DOHH2 (cell line): Measurements from ENCODE around the gene LRRN4CL.

ENCODE experiments used
- H3F3A ChIP-seq: fragments of 200-600 bp; sonication (generic), shearing (Covaris generic); 2 replicates; pipeline ENCODE4 v1.6.0; 2016; ENCODE audit warnings: antibody characterized with exemption, mild to moderate bottlenecking; ENCODE audit not compliant: control insufficient read depth, insufficient read depth
- H3K27ac ChIP-seq: fragments of 200-600 bp; sonication (generic); 2 replicates; pipeline ENCODE4 v1.5.1; 2014; ENCODE audit warnings: low read depth, mild to moderate bottlenecking, low read length, moderate library complexity
- H3K27me3 ChIP-seq: fragments of 200-600 bp; sonication (generic); 2 replicates; pipeline ENCODE4 v1.6.1; 2014; ENCODE audit warnings: mild to moderate bottlenecking, low read length, mixed read lengths; ENCODE audit not compliant: control insufficient read depth
- H3K36me3 ChIP-seq: fragments of 200-600 bp; sonication (generic); 2 replicates; pipeline ENCODE4 v1.6.1; 2014; ENCODE audit warnings: mild to moderate bottlenecking, low read length, moderate library complexity, mixed read lengths; ENCODE audit not compliant: control insufficient read depth
- H3K4me1 ChIP-seq: fragments of 200-600 bp; sonication (generic); 2 replicates; pipeline ENCODE4 v1.6.1; 2014; ENCODE audit warnings: mild to moderate bottlenecking, low read length, mixed read lengths; ENCODE audit not compliant: control insufficient read depth
- H3K4me2 ChIP-seq: fragments of 200-600 bp; sonication (generic); 2 replicates; pipeline ENCODE4 v1.6.0; 2014; ENCODE audit warnings: mild to moderate bottlenecking, low read length, moderate library complexity
- H3K4me3 ChIP-seq: fragments of 200-600 bp; sonication (generic); 2 replicates; pipeline ENCODE4 v1.5.1; 2014; ENCODE audit warnings: mild to moderate bottlenecking, low read length, mixed read lengths
- H3K79me2 ChIP-seq: fragments of 200-600 bp; sonication (generic); 2 replicates; pipeline ENCODE4 v1.6.1; 2014; ENCODE audit warnings: mild to moderate bottlenecking, low read length, mixed read lengths; ENCODE audit not compliant: control insufficient read depth
- H3K9me2 ChIP-seq: fragments of 200-600 bp; sonication (generic); replicated peaks from 2 replicates; pipeline ENCODE4 v1.6.1; 2014; ENCODE audit warnings: mild to moderate bottlenecking, low read length, mixed read lengths; ENCODE audit not compliant: control insufficient read depth
- H3K9me3 ChIP-seq: fragments of 200-600 bp; sonication (generic); 2 replicates; pipeline ENCODE4 v1.6.1; 2014; ENCODE audit warnings: antibody characterized with exemption, low read length, mixed read lengths; ENCODE audit not compliant: control insufficient read depth, insufficient read depth
- H4K20me1 ChIP-seq: fragments of 200-600 bp; sonication (generic); 2 replicates; pipeline ENCODE4 v1.6.0; 2014; ENCODE audit warnings: low read depth, mild to moderate bottlenecking, antibody characterized with exemption, low read length, moderate library complexity; ENCODE audit not compliant: control insufficient read depth, insufficient read depth
- EZH2phosphoT487 ChIP-seq: fragments of 200-600 bp; sonication (generic); IDR thresholded peaks from 2 replicates; pipeline ENCODE4 v1.6.1; 2017; ENCODE audit warnings: borderline replicate concordance, mild to moderate bottlenecking, antibody characterized with exemption, low read length, moderate library complexity, mixed read lengths
- TF ChIP-seq, protein P1 (sequence below): fragments of 200-600 bp; sonication (generic); IDR thresholded peaks from one replicate; pipeline ENCODE4 v1.5.1; 2014; ENCODE audit warnings: antibody characterized with exemption, mild to moderate bottlenecking, low read depth, low read length; ENCODE audit not compliant: poor library complexity, severe bottlenecking

Gene LRRN4CL

DNA sequence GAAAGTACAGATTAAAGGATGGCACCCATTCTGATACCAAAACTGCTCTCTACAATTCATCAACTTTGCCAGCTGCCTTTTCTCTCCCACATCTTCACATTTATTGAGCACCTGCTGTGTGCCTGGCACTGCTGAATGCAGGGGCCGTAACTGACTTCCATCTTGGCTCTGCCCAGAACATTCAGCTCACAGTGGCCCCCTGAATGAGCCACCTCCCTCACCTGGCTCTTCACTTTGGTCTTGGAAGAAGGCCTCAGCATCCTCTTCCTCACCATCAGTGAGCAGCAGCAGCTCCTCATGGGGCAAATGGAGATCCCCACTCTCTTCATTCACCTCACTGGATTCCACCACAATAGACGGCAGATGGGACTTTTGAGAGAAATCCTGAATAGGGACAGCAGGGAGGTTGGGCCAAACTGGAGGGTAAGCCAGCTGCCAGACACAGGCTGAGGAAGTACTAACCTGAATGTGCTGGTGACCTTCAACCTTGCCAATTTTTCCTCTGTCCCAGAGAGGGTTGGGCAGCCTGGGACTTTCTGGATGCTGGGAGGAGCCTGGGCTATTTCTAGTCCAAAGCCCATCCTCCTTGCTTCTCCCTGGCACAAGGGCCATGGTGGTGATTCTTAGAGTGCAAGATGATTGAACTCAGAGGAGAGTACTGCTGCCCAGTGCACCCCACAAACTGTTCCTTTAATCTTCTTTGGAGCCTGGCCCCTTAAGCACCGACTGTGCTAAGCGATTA lies 19.7 kb downstream of the LRRN4CL start:
- H3F3A ChIP-seq = peaks cover 55% of the 10 kb centered on the region
- peak overlapping the region; percentile 99 for H3K4me2 ChIP-seq

DNA sequence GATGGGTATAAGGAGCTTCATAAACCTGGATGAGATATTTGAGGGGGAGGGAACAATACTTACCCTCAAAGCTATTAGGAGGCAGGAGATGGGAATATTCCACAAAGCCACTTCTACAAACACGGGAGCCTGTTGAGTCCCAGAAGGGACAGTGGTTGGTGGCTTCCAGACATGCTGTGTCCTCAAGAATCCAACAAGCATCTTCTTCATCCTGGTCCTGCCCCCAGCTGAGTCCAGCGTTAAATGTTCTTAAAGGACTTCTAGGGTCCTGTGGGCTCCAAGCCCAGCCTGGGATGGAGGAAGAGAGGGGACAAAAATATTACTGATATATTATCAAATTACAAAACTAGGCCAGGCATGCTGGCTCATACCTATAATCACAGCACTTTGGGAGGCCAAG lies 21.9 kb downstream of the LRRN4CL start:
- peaks cover 87% of the 10 kb centered on the region for H3K79me2 ChIP-seq
- TF ChIP-seq EZH2phosphoT487 = no peak
- TF ChIP-seq, protein P1, sequence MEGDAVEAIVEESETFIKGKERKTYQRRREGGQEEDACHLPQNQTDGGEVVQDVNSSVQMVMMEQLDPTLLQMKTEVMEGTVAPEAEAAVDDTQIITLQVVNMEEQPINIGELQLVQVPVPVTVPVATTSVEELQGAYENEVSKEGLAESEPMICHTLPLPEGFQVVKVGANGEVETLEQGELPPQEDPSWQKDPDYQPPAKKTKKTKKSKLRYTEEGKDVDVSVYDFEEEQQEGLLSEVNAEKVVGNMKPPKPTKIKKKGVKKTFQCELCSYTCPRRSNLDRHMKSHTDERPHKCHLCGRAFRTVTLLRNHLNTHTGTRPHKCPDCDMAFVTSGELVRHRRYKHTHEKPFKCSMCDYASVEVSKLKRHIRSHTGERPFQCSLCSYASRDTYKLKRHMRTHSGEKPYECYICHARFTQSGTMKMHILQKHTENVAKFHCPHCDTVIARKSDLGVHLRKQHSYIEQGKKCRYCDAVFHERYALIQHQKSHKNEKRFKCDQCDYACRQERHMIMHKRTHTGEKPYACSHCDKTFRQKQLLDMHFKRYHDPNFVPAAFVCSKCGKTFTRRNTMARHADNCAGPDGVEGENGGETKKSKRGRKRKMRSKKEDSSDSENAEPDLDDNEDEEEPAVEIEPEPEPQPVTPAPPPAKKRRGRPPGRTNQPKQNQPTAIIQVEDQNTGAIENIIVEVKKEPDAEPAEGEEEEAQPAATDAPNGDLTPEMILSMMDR = no peak
- H3K9me2 ChIP-seq = no peaks in the 10 kb centered on the region
- peaks cover 52% of the 10 kb centered on the region for H3F3A ChIP-seq
- H3K36me3 ChIP-seq = peaks cover 74% of the 10 kb centered on the region
- peak overlapping the region; percentile 92 for H3K27ac ChIP-seq
- H3K4me3 ChIP-seq = peak overlapping the region; percentile 98
- peaks cover 12% of the 10 kb centered on the region for H4K20me1 ChIP-seq
- H3K27me3 ChIP-seq = no peaks in the 10 kb centered on the region
- H3K4me1 ChIP-seq = peaks cover 54% of the 10 kb centered on the region
- peak overlapping the region; percentile 99 for H3K4me2 ChIP-seq
- no peaks in the 10 kb centered on the region for H3K9me3 ChIP-seq

More for the DNA sequence above, 19.7 kb downstream of the LRRN4CL start:
- Histone ChIP-seq H3K79me2 (peaks cover 89% of the 10 kb centered on the region), H3K9me2 (no peaks in the 10 kb centered on the region), H3K4me1 (peaks cover 65% of the 10 kb centered on the region), H3K36me3 (peaks cover 82% of the 10 kb centered on the region), H3K27ac (peak overlapping the region; percentile 92), H4K20me1 (peaks cover 12% of the 10 kb centered on the region), H3K9me3 (no peaks in the 10 kb centered on the region), H3K27me3 (no peaks in the 10 kb centered on the region), H3K4me3 (peak overlapping the region; percentile 95)
- TF ChIP-seq EZH2phosphoT487 = no peak
- TF ChIP-seq, protein P1 = no peak

DNA sequence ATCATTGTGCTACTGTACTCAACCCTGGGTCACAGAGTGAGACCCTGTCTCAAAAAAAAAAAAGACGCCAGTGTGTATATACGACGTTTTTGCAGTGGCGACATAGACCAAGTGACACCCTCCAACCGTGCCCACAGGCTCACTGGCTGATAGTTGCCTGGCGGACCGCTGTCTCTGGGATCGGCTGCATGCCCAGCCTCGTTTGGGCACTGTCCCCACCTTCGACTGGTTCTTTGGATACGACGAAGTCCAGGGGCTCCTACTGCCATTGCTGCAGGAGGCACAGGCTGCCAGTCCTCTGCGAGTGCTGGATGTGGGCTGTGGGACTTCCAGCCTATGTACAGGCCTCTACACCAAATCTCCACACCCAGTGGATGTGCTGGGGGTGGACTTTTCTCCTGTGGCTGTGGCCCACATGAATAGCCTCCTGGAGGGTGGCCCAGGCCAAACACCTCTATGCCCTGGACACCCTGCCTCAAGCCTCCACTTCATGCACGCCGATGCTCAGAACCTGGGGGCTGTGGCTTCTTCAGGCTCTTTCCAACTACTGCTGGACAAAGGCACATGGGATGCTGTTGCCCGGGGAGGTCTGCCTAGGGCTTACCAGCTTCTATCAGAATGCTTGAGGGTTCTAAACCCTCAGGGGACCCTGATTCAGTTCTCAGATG lies 22.9 kb downstream of the LRRN4CL start:
- H4K20me1 ChIP-seq = peaks cover 12% of the 10 kb centered on the region
- H3F3A ChIP-seq = peaks cover 52% of the 10 kb centered on the region
- peaks cover 53% of the 10 kb centered on the region for H3K4me1 ChIP-seq
- H3K9me2 ChIP-seq = no peaks in the 10 kb centered on the region
- TF ChIP-seq, protein P1 = no peak
- TF ChIP-seq EZH2phosphoT487 = no peak
- H3K79me2 ChIP-seq = peaks cover 80% of the 10 kb centered on the region
- peak overlapping the region; percentile 92 for H3K27ac ChIP-seq
- H3K4me3 ChIP-seq = peak overlapping the region; percentile 98
- no peaks in the 10 kb centered on the region for H3K27me3 ChIP-seq
- H3K9me3 ChIP-seq = no peaks in the 10 kb centered on the region
- H3K36me3 ChIP-seq = peaks cover 72% of the 10 kb centered on the region
- H3K4me2 ChIP-seq = peak overlapping the region; percentile 99
